Measurements from ENCODE around the gene ARFGAP3. TPM values are rescaled to one million over a fixed set of nuclear protein-coding genes. Genes with fewer than 3 reads are reported as not detected.

The ARFGAP3 gene
- total RNA-seq, 1 experiment from 2014 or later = 15.0 TPM

- Histone ChIP-seq H3K14ac (ENCODE audit: insufficient read depth, low read length) (no peak overlapping the region; the same call in 1 of the 2 replicates), H4K91ac (ENCODE audit: insufficient read length, low read depth, low read length) (no peak overlapping the region), H2BK15ac (ENCODE audit: low read depth, low read length) (no peak overlapping the region), H3K27ac (ENCODE audit: insufficient read length, low read depth, low read length) (no peak overlapping the region), H2AK5ac (ENCODE audit: insufficient read length, low read length) (no peak overlapping the region), H2BK5ac (ENCODE audit: insufficient read length, low read length) (no peak overlapping the region), H3K79me1 (ENCODE audit: insufficient read depth, low read depth, low read length, poor library complexity, severe bottlenecking) (no peaks in the 10 kb centered on the region), H3K4me2 (ENCODE audit: insufficient read depth, insufficient read length, low read length) (no peak overlapping the region), H3K23ac (ENCODE audit: insufficient read length, low read depth, low read length) (no peak overlapping the region), H3K79me2 (ENCODE audit: insufficient read depth, low read length) (no peaks in the 10 kb centered on the region), H3K27me3 (ENCODE audit: insufficient read depth, low read length) (no peaks in the 10 kb centered on the region), H4K20me1 (ENCODE audit: control insufficient read depth, insufficient read depth, insufficient read length) (no peaks in the 10 kb centered on the region), H3K4me1 (ENCODE audit: insufficient read depth, low read length) (no peaks in the 10 kb centered on the region), H2BK12ac (ENCODE audit: insufficient read length, low read depth, low read length) (no peak overlapping the region), H2BK20ac (ENCODE audit: low read depth, low read length, poor library complexity, severe bottlenecking) (no peak overlapping the region), H3K56ac (ENCODE audit: insufficient read length, low read depth, low read length) (no peak overlapping the region), H2AFZ (ENCODE audit: low read length) (no peak overlapping the region), H4K5ac (ENCODE audit: insufficient read length, low read depth, low read length) (no peak overlapping the region), H2BK120ac (ENCODE audit: low read depth, low read length, poor library complexity, severe bottlenecking) (no peak overlapping the region), H3K9me3 (ENCODE audit: control insufficient read depth, low read depth, low read length) (no peaks in the 10 kb centered on the region), H3K23me2 (ENCODE audit: insufficient read length, low read depth, low read length, poor library complexity, severe bottlenecking) (no peaks in the 10 kb centered on the region), H3K18ac (ENCODE audit: insufficient read length, low read depth, low read length) (no peak overlapping the region), H3T11ph (ENCODE audit: low read length) (no peak overlapping the region), H3K9ac (ENCODE audit: extremely low read depth, insufficient read length, low read length) (no peak overlapping the region), H4K8ac (replicated peaks; ENCODE audit: insufficient read length, low read depth, low read length) (no peak overlapping the region), H3K4ac (ENCODE audit: low read depth, low read length) (no peak overlapping the region)
- WGBS (ENCODE audit: extremely low coverage, insufficient read length, low lambda C conversion rate) = no CpG with 5 or more reads among the region's 10 CpGs
- TF ChIP-seq CTCF (conservative IDR thresholded peaks at IDR 0.05) = no peak
- Mint-ChIP-seq H3K4me3 (no peak overlapping the region), H3K27me3 (ENCODE audit: low read depth) (no peaks in the 10 kb centered on the region), H3K4me1 (peaks cover 10 to 13% of the 10 kb centered on the region in 2 experiments), H3K36me3 (ENCODE audit: insufficient read depth in 1 of 3, low read depth in 3 of 3) (peaks cover 10 to 54% (median 39%) of the 10 kb centered on the region in 3 experiments; a peak in 6 of 7 replicates), H3K9me3 (no peaks in the 10 kb centered on the region), H3K27ac (peak overlapping the region in 2 of 3 experiments; percentile 69 to 96; a peak in 3 of 7 replicates)
- DNase-seq = no peak
Measured at GRCh38 chr22:42881982-42882656, 25.0 kb upstream of the ARFGAP3 start.

Data from H9 (cell line).